ENCODE data around the gene IGF2R.

GRCh38 chr6:160049346-160049745 lies 80.5 kb downstream of the IGF2R start:
- no peak for TF ChIP-seq POLR2AphosphoS5 (IDR thresholded peaks at IDR 0.05; ENCODE audit: low read depth, low read length)
- no peak for TF ChIP-seq POLR2A (IDR thresholded peaks at IDR 0.05; ENCODE audit: low read depth, low read length)

Data from GM12892 (cell line).